Activated CD8-positive, alpha-beta memory T cell treated with anti-CD3 and anti-CD28 coated beads for 4 hours (primary cell): ENCODE data around the gene NUDT4.
"Not testable (repeated sequence)": the region's sequence is repeated elsewhere in the genome, so short reads cannot be mapped to it uniquely, and the experiment has no call there.

Experiments
- DNase-seq, 2 donors: peaks; one replicate each; pipeline ENCODE4 v3.0.0-alpha.2; 2020; ENCODE audit warnings: low read depth in 2 of 2

Gene NUDT4

DNA sequence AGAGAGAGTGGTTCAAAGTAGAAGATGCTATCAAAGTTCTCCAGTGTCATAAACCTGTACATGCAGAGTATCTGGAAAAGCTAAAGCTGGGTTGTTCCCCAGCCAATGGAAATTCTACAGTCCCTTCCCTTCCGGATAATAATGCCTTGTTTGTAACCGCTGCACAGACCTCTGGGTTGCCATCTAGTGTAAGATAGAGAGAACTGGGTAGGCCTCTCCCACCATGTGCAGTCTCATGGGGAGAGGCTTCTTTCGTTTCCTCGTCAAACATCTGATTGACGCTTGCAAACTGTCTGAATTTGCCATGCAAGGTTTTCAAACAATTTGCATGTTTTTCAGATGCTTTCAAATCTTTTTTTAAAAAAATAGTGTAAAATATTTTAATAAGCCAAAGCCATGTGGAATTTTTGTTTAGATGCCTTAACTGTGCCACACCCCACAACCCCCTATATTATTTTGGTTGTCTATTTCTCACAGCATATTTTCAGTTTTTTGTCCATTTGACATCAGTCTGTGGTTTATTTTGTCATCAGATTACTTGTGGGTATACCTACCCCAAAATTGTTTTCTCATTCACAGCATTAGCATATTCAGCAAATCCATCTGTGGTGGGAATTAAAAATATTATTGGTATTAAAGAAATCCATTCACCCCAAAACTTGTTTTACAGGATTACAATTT, 21.6 kb downstream of the NUDT4 start:
- DNase-seq = not testable (repeated sequence)

GRCh38 chr12:93402333-93403311, 24.9 kb downstream of the NUDT4 start:
- no peak for DNase-seq

GRCh38 chr12:93403988-93404803, 26.5 kb downstream of the NUDT4 start:
- no peak for DNase-seq

DNA sequence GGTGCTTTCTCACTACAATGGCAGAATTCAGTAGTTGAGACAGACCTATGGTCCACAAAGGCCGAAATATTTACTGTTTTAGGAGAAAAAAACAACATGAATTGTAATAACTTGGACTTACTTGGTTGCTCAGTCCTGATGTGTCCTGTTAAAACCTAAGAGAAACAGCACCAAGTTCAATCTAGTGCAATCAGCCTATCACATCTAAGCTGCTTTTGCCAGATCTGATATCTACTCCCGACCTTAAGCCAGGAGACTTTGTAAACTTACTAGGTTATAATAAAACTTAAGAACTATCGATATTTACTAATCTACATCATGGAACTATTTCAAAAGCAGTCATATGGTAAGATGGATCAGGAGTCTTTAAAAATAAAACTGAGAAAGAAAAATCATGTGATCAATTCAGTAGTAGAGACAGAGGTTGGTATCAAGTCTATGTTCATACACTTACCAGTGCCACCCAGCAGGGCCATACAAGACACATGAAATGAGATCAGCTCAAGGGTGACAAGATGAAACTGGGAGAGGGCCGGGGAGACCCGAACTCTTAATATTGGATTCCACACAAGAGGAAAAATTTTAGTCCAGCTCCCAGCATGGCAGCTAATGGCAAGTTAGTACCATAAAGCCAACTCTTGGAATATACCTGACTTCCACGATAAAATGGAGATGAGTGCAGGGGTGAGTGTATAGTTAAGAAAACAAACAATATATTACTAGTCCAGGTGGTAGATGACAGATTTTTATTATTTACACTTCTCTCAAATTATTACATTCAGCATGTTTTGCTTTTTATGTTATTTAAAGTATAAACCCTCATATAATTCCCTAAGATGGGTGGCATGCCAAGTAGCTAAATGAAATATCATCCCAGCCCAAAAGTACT, 27.5 kb downstream of the NUDT4 start:
- DNase-seq = no peak

GRCh38 chr12:93407054-93407962, 29.6 kb downstream of the NUDT4 start:
- no peak for DNase-seq

DNA sequence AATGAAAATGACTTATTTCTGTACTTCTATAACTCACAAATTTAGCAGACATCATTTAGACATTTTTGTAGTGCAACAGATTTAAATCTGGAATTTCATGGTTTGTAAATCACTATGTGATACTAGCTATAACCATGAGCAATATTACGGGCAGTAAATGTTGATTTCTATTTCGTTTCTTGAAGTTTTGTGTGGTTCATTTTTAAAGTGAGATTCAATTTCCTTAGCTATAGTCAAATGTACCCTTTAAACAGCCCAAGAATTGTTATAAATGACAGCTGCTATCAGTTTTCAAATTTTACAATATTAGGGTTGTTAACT, 30.2 kb downstream of the NUDT4 start:
- no peak for DNase-seq

DNA sequence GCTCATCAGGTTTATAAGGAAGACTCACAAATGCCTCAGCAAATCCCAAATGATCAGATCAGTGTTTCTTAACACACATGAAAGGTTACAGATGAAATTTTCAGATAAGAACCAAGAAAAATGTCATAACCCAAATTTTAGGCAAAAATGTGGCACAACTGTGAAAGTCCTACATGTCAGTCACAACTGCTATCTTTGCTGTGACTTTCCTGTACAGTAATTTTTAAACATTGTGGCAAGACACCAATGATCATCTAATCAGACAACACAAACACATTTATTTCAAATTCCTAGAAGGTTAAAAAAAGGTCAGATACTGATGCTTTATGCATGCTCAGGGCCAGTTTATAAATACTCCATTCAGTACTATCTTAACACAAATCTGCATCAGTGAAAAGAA, 31.1 kb downstream of the NUDT4 start:
- DNase-seq = no peak

GRCh38 chr12:93409343-93410187, 31.8 kb downstream of the NUDT4 start:
- DNase-seq = not testable (repeated sequence)

DNA sequence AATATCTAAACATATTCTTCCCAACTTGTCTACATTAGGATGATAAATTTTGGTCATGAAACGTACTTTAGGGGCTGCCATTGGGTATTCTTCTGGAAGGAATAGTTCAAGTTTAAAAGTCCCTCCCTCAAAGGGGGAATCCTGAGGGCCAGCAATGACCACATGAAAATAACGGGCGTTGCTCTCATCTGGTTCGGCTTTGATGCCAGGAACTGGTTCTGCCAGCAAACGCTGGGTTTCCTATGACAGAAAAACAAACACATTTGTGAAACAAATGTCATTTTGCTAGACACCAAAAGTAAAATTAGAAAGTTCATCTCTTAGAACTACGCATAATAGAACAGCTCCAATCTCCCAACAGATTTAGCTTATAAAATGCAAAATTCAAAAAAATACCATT, 33.3 kb downstream of the NUDT4 start:
- DNase-seq = not testable (repeated sequence)

DNA sequence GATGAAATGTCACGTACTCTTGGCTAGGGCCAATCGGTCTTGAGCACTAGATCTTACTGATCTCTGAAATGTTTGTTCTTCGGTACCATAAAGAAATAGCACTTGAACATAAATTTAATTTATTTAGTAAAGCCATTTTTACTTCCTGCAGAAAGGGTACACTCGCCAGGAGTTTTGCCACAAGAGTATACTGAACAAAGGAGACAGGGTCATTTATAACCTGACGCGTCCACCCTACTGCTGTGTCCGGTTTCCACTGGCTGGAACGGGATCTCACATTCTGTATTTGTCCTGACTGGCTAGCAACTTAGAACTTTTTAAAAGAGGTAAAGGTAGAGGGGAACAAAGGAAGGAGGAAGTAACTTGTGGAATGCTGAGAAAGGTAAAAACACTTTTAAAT, 34.7 kb downstream of the NUDT4 start:
- not testable (repeated sequence) for DNase-seq

DNA sequence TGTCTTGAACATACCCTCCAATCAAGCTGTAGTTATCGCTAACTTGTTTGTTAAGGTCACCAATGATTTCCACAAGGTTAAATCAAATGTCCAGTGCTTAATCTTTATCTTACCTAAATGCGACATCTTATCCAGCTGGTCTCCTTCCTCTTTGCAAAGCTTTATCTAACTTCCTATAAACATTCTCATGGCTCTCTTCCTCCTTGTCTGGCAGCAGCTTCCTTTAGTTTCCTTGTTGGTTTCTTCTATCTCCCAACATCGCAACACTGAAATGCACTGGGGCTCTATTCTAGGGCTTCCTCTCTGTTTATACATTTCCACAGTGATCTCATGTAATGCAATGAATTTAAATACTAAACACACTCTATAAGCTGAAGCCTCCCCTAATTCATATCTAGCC, 35.3 kb downstream of the NUDT4 start:
- no peak for DNase-seq

DNA sequence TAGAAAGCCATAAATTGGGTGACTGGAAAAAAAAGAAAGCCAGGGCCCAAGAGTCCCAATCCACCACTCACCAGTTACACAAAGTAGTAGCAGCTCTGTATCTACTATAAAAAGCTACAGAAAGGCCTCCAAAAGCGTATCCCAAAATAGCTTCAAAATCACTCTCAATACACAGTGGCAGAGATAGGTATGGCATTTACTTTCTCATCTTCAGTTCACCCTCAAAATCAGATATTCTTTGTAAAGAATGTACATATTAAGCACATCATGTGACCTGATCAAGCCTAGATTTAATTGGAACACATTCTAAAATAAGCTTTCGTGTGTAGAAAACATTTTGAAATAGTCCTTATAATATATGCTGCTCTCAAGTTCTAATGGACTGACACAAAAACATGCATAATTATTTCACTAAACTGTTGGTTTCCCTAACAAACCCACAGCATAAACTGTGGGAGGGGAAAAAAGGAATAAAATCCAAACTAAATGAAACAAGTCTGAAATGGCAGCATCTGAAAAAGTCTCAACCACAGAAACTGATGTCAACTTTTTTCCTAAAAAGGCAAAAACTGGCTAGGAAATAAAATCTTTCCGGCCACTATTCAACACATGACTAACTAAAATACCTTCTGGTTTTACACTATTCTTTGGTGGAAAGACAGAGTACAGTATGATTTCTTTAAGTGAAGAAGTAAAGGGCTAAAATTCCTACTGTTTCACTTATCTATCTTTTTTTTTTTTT, 38.2 kb downstream of the NUDT4 start:
- DNase-seq = no peak

- DNase-seq = no peak
These were observed 40.3 kb downstream of the NUDT4 start for GRCh38 chr12:93417967-93418480.

DNA sequence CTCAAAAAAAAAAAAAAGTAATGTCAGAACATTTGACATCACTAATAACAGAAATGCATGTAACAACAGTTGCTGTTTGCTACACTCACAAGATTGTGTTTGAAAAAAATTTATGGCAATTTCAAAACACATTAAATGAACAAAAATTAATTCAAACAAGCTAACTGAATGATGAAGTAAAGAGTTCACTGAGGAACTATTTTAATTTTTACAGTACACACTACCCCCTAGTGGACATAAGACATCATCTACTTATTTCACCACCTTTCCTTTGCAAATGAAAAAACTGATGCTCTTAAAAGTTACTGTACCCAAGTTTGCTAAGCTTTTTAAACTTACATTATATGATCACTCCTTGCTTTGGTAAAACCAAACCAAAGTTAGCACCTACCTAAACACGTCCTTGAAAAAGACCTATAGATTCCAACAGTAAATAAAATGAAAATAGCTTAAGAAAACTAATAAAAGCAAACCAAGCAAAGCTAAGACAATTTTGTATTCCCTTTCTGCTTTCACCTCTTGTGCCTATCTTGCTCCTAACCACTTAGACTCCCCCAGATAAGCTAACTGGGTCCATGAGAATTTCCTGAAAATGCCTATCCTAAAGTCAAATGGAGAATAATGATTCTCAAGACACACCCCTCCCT, 41.8 kb downstream of the NUDT4 start:
- no peak for DNase-seq

DNA sequence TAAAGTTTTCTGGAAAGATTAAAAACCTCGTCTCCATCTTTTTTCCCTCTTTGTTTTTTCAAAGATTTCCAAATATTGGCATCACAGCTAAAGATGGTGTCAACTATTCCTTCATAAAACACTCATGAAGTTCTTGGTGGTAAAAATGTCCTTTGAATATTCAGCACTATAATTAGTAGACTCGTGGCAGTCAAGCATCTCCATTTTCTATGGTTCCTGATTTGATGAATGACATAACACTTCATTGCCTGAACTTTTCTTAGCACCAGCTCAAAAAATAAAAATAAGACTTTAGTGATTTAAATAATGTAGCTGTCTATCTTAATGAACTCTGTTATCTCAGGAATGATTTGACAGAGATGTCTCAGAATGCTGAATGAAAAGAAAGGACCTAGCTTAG, 44.3 kb downstream of the NUDT4 start:
- DNase-seq = no peak

GRCh38 chr12:93425736-93426411, 48.1 kb downstream of the NUDT4 start:
- DNase-seq = no peak

GRCh38 chr12:93426412-93426805, 48.7 kb downstream of the NUDT4 start:
- DNase-seq = no peak
